Dendritic cell treated with granulocyte-macrophage colony-stimulating factor and Interleukin-4, amounts not matched to agents 40 ng/mL and 50 ng/mL, for 4 days (primary cell): ENCODE results near the gene ATF2.

Experiments used
- H3K27ac Mint-ChIP-seq: one replicate; pipeline ENCODE4 v1.8.0; 2022; ENCODE audit warnings: mild to moderate bottlenecking, mixed read lengths
- H3K27me3 Mint-ChIP-seq: one replicate; pipeline ENCODE4 v1.8.0; 2022; ENCODE audit warnings: mild to moderate bottlenecking, mixed read lengths
- H3K36me3 Mint-ChIP-seq: one replicate; pipeline ENCODE4 v1.8.0; 2022; ENCODE audit warnings: low read depth, mixed read lengths
- H3K4me1 Mint-ChIP-seq: one replicate; pipeline ENCODE4 v1.8.0; 2022; ENCODE audit warnings: low read depth, mixed read lengths
- H3K4me3 Mint-ChIP-seq: one replicate; pipeline ENCODE4 v1.8.0; 2022; ENCODE audit warnings: mild to moderate bottlenecking, moderate library complexity, mixed read lengths
- H3K9me3 Mint-ChIP-seq: one replicate; pipeline ENCODE4 v1.8.0; 2022; ENCODE audit warnings: mixed read lengths
- intact Hi-C: fragments of 100-400 bp; cut with micrococcal nuclease; formaldehyde crosslinking; loops from one replicate; pipeline ENCODE4 v1.15.0; 2022

Gene ATF2

DNA sequence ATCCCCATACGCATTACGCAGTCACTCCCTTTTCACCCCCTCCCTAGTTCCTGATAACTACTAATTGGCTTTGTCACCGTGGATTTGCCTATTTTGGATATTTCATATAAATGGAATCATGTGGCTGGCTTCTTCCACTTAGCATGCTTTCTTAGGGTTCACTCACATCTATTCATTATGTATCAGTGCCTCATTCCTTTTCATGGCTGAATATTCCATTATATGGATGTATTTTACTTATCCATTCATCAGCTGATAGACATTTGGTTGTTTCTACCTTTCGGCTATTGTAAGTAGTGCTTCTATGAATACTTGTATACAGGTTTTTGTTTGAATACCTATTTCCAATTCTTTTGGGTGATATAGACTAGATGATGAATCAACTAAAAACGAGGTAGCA is 8.6 kb upstream of the ATF2 start:
- H3K36me3 Mint-ChIP-seq, result peaks cover 91% of the 10 kb centered on the region

DNA sequence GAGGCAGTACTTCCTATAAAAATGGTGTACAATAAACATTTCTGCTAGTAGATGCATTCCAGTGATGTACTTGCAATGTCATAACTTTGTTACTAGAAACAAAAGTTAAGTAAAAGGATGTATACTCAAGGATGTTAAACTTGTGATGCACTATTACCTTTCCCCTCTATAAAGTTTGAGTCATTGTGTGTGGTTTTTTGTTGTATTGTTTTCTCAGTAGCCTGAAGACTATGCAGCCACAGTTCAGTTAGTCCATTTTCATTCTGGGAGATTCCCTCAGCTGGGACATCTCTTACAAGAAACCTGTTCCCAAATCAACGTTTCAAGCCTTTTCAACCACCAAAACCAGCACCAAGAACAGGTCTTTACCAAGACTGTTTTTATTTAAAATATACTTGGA is 7.9 kb upstream of the ATF2 start:
- no peak overlapping the region for H3K4me3 Mint-ChIP-seq
- peaks cover 17% of the 10 kb centered on the region for H3K4me1 Mint-ChIP-seq
- peaks cover 84% of the 10 kb centered on the region for H3K36me3 Mint-ChIP-seq

More for the DNA sequence above, 8.6 kb upstream of the ATF2 start:
- no peaks in the 10 kb centered on the region for H3K27me3 Mint-ChIP-seq
- intact Hi-C loops, result no loop called here
- no peak overlapping the region for H3K27ac Mint-ChIP-seq
- H3K9me3 Mint-ChIP-seq, result no peaks in the 10 kb centered on the region
- peaks cover 17% of the 10 kb centered on the region for H3K4me1 Mint-ChIP-seq
- no peak overlapping the region for H3K4me3 Mint-ChIP-seq

DNA sequence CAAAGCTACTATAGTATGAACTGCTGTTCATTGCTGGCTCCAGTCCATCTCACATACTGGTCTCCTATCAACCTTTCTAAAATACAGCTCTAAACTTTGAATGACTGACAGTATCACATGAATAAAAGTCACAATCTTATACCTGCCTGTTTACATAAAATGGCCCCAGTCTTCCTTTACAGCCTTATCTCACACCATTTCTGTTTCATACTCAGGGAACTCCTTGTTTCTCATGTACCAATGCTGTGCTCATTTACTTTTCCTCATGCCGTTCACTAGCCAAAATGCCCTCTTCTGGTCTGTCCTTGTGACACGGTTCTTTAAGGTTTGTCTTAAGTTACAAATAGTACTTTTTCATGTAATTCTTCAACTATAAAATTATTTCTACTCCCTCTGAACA is 7.3 kb upstream of the ATF2 start:
- peaks cover 16% of the 10 kb centered on the region for H3K4me1 Mint-ChIP-seq
- H3K36me3 Mint-ChIP-seq, result peaks cover 78% of the 10 kb centered on the region
- intact Hi-C loops, result no loop called here
- no peaks in the 10 kb centered on the region for H3K27me3 Mint-ChIP-seq
- no peaks in the 10 kb centered on the region for H3K9me3 Mint-ChIP-seq
- no peak overlapping the region for H3K4me3 Mint-ChIP-seq
- no peak overlapping the region for H3K27ac Mint-ChIP-seq

More for the DNA sequence above, 7.9 kb upstream of the ATF2 start:
- Mint-ChIP-seq H3K27ac (no peak overlapping the region), H3K9me3 (no peaks in the 10 kb centered on the region), H3K27me3 (no peaks in the 10 kb centered on the region)
- intact Hi-C loops, result no loop called here

DNA sequence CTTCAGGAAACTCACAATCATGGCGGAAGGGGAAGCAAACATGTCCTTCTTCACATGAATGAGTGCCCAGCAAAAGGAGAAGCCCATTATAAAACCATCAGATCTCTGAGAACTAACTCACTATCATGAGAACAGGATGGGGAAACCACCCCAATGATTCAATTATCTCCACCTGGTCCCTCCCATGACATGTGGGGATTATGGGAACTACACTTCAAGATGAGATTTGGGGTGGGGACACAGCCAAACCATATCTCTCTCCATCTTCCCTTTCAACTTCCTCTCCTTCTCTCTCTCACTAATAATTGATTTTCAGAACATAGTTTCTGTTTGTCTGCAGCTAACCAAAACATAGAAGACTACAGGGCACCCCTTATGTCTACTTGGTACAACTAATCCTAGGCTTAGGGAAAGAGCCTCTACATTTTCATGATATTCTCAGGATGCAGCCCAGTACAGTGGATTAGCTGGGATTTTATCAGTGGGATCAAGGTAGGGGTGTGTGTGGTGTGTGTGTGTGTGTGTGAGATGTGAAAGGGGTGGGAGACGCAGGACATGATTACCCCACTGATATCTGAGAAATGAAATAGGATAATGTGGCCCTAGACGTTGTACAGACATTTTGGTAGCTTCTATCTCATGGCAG is 2.8 kb upstream of the ATF2 start:
- no peaks in the 10 kb centered on the region for H3K27me3 Mint-ChIP-seq
- no peak overlapping the region for H3K27ac Mint-ChIP-seq
- intact Hi-C loops, result no loop called here
- H3K4me1 Mint-ChIP-seq, result peaks cover 26% of the 10 kb centered on the region
- no peak overlapping the region for H3K4me3 Mint-ChIP-seq
- no peaks in the 10 kb centered on the region for H3K9me3 Mint-ChIP-seq
- peaks cover 50% of the 10 kb centered on the region for H3K36me3 Mint-ChIP-seq

DNA sequence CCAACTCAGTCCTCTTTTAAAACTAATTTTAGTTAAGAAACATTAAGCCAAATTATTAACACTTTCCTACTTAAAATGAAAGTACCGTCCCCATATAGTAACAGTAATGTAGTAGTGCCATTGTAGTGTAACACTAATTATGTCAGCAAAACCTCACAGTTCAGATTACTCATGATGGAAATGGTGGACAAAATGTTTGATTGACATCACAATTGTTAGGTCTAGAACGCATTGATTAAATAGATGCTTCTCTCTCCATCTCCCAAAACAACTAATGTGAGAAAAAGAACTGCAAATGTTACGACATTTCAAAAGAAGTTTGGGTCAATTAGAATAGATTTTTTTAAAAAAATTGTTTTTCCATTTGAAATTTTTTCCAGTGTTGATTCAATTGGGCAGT is 1.2 kb upstream of the ATF2 start:
- intact Hi-C loops, result loop anchor here (5.0 kb wide), 1 partner anchor 682 kb away; the partner anchor contains the start of gene GPR155
- Mint-ChIP-seq H3K27me3 (no peaks in the 10 kb centered on the region), H3K27ac (no peak overlapping the region), H3K4me1 (peaks cover 26% of the 10 kb centered on the region), H3K36me3 (peaks cover 35% of the 10 kb centered on the region), H3K9me3 (no peaks in the 10 kb centered on the region), H3K4me3 (no peak overlapping the region)

DNA sequence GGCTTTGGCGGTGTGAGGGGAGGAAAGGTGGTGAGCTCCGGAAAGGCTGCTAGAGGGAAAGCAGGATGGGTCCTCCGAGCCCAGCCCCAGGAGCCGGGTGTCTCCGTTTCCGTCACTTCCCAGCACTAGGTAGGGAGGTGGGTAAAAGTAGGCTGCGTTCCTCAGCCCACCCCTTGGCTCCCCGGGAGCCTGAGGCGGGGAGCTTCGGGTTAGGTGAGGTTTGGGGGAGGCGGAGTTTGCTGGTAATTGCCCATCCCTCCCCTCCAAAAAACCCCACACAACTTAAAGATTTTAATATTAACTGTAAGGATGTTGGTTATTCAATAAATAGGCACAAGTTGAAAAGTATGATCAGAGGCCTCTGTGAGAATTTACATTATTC is 552 bp upstream of the ATF2 start:
- Mint-ChIP-seq H3K27me3 (no peaks in the 10 kb centered on the region), H3K4me1 (peaks cover 26% of the 10 kb centered on the region), H3K9me3 (no peaks in the 10 kb centered on the region), H3K27ac (peak overlapping the region; percentile 95), H3K4me3 (peak overlapping the region; percentile 98), H3K36me3 (peaks cover 33% of the 10 kb centered on the region)
- intact Hi-C loops, result loop anchor here (1.0 to 5.0 kb wide), 2 partner anchors 13 to 681 kb away; partner anchors contain the start of genes ATP5MC3 and GPR155

DNA sequence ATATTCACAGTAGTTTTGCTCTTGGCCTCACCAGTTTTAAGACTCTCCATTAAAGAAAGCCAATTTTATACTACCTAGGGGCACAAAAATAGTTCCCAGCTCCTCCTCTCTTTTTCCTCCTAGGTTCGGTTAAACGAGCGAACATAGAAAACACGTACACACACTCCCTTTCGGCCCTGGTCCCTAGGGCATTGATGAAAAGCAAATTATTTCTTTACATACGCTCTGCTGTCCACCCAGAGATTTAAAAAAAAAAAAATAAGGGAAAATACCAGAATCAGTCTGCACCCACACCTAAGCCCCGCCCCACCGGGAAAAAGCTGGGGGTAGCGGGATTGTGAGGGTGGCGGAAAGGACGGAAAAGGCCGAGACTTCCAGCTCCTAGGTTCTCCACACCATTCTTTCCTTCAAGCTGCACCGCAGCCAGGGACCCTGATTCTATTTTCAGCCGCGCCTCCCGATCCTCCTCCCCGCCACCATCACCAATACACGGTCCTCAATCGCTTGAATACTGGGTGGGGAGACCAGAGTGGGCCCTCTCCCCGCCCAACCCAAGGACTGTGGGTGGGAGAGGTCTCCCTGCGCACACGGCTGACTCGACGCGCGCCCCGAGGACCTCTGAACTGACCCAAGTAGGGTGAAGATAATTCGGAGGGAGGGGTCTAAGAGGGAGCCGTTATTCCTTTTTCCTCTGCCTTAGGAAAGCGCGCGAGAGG is 769 bp downstream of the ATF2 start:
- no peaks in the 10 kb centered on the region for H3K9me3 Mint-ChIP-seq
- peak overlapping the region; percentile 95 for H3K27ac Mint-ChIP-seq
- no peaks in the 10 kb centered on the region for H3K27me3 Mint-ChIP-seq
- H3K4me1 Mint-ChIP-seq, result peaks cover 19% of the 10 kb centered on the region
- peaks cover 20% of the 10 kb centered on the region for H3K36me3 Mint-ChIP-seq
- intact Hi-C loops, result loop anchor here (5.0 kb wide), 1 partner anchor 680 kb away; the partner anchor contains the start of gene GPR155
- peak overlapping the region; percentile 98 for H3K4me3 Mint-ChIP-seq

DNA sequence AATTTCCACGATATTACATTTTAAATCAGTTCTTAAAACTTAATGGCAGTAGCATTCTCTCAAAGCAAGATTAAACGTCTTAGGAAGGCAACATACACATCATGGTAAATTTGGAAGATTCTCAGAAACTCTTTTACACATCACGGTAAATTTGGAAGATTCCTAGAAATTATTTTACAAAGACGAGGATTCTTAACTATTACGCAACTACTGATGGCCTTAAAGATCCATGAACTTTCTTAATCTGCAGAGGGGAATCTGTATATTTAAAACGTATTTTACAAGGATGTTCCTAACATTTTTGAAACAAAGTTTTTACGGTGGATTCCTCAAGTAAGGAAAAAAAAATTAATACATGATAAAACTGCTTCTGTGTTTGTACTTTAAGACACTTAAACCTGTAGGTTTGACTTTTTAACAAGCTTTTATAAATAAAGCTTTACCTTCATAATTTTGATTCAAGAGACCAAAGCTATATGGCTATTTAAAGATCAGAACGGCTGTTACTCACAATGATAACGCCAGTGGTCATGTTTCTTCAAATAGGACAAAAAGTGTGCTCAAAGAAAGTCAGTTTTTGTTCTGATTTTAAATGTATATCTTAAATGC is 1.7 kb downstream of the ATF2 start:
- no peaks in the 10 kb centered on the region for H3K27me3 Mint-ChIP-seq
- H3K4me1 Mint-ChIP-seq, result peaks cover 19% of the 10 kb centered on the region
- no peak overlapping the region for H3K27ac Mint-ChIP-seq
- intact Hi-C loops, result loop anchor here (5.0 kb wide), 1 partner anchor 679 kb away; the partner anchor contains the start of gene GPR155
- no peak overlapping the region for H3K4me3 Mint-ChIP-seq
- H3K9me3 Mint-ChIP-seq, result no peaks in the 10 kb centered on the region
- peaks cover 16% of the 10 kb centered on the region for H3K36me3 Mint-ChIP-seq

DNA sequence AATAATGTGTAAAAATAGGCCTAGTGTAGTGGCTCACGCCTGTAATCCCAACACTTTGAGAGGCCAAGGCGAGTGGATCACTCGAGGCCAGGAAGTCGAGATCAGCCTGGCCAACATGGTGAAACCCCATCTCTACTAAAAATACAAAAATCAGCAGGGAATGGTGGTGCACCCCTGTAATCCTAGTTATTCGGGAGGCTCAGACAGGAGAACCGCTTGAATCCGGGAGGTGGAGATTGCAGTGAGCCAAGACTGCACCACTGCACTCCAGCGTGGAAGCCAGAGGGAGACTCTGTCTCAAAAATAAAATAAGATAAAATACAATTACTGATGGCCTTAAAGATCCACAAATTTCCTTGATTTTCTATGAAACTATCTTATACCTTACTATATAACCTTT is 3.8 kb downstream of the ATF2 start:
- H3K4me3 Mint-ChIP-seq, result no peak overlapping the region
- no peaks in the 10 kb centered on the region for H3K27me3 Mint-ChIP-seq
- peak overlapping the region; percentile 51 for H3K27ac Mint-ChIP-seq
- H3K36me3 Mint-ChIP-seq, result peaks cover 23% of the 10 kb centered on the region
- intact Hi-C loops, result no loop called here
- peaks cover 13% of the 10 kb centered on the region for H3K4me1 Mint-ChIP-seq
- no peaks in the 10 kb centered on the region for H3K9me3 Mint-ChIP-seq

DNA sequence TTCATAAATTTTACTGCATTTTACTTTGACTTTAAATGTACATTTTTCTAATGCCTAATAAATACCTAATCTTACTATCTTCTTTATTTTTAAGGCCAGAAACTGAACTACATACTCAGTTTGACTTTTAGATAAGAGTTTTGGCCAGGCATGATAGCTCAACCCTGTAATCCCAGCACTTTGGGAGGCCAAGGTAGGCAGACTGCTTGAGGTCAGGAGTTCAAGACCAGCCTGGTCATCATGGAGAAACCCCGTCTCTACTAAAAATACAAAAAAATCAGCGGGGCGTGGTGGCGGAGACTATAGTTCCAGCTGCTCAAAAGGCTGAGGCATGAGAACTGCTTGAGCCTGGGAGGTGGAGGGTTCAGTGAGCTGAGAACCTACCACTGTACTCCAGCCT is 9.1 kb downstream of the ATF2 start:
- peaks cover 6% of the 10 kb centered on the region for H3K36me3 Mint-ChIP-seq
- peaks cover 13% of the 10 kb centered on the region for H3K4me1 Mint-ChIP-seq
- intact Hi-C loops, result no loop called here
- H3K27me3 Mint-ChIP-seq, result no peaks in the 10 kb centered on the region
- H3K4me3 Mint-ChIP-seq, result no peak overlapping the region
- H3K9me3 Mint-ChIP-seq, result no peaks in the 10 kb centered on the region
- H3K27ac Mint-ChIP-seq, result no peak overlapping the region

DNA sequence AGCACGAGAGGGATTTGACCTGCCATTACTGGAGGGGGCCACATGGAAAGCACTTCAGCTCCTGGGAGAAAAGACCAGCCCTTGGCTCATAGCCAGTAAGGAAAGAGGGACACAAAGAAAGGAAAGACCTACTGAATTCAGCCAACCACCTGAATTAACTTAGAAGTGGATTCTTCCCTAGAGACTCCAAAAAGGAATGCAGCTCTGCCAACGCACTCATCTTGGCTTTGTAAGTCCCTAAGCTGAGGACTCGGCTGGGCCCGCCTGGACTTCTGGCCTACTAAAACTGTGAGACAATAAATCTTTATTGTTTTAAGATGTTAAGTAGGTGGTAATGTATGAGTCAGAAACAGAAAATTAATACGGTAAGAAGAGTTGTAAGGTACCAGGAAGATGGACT is 11.5 kb downstream of the ATF2 start:
- H3K9me3 Mint-ChIP-seq, result no peaks in the 10 kb centered on the region
- peaks cover 6% of the 10 kb centered on the region for H3K36me3 Mint-ChIP-seq
- H3K4me1 Mint-ChIP-seq, result peaks cover 13% of the 10 kb centered on the region
- H3K4me3 Mint-ChIP-seq, result no peak overlapping the region
- no peak overlapping the region for H3K27ac Mint-ChIP-seq
- intact Hi-C loops, result no loop called here
- H3K27me3 Mint-ChIP-seq, result no peaks in the 10 kb centered on the region

DNA sequence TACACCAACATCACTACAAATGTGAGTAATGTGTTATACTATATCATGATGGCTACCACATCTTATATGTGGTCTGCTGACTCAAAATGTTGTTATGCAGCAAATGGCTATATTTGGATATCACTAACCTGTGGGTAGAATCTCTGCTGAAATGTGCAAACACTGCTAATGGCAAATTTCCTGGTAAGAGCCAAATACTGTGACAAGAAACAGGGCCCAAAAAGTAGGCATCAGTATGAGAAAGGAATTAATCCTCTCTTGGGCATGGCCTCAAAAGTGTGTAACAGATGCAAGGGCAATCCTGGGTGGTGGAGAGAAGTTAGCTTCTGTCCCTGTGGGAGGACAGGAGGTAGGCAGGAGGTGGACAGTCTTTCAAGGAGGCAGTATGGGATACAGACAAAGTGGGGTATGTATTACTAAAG is 13.3 kb downstream of the ATF2 start:
- no peak overlapping the region for H3K4me3 Mint-ChIP-seq
- H3K36me3 Mint-ChIP-seq, result peaks cover 4% of the 10 kb centered on the region
- H3K4me1 Mint-ChIP-seq, result peaks cover 11% of the 10 kb centered on the region
- intact Hi-C loops, result no loop called here
- H3K27me3 Mint-ChIP-seq, result no peaks in the 10 kb centered on the region
- no peaks in the 10 kb centered on the region for H3K9me3 Mint-ChIP-seq
- no peak overlapping the region for H3K27ac Mint-ChIP-seq

DNA sequence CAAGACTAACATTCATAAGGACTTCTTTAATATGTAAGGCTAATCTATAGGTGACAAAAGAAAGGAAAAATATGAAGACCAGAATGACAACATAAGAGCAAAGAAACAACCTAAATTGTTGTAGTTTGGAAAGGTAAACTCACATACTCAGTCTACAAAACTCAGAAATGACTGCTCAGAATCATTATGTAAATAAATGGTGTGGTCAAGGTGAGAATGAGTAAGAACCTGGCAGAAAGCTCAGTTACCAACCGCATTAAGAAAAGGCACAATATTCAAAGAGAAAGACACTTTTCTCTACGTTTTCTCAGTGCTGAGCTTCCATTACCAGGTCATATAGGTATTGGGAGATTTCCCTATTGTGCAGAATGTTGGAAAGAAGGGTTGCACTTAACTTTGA is 15.8 kb downstream of the ATF2 start:
- Mint-ChIP-seq H3K9me3 (no peaks in the 10 kb centered on the region), H3K36me3 (peaks cover 17% of the 10 kb centered on the region), H3K27me3 (no peaks in the 10 kb centered on the region), H3K4me1 (peaks cover 16% of the 10 kb centered on the region), H3K27ac (no peak overlapping the region), H3K4me3 (no peak overlapping the region)
- intact Hi-C loops, result no loop called here

DNA sequence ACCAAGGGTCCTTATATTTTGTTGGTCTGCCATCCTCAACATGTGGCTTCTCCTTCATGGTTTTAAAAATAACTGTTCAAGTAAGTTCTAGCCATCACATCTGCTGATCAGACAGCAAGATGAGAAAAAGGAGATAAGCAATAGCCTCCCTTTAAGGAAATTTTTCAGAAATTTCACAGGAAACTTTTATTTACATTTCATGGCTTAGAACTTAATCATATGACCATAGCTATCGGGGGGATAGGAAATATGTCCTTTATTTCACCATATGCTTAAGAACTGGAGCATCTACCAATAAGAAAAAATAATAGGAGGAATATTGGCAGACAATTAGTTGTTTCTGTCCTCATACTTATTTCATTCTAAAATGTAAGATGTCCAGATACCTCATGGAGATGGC is 16.2 kb downstream of the ATF2 start:
- H3K36me3 Mint-ChIP-seq, result peaks cover 17% of the 10 kb centered on the region
- H3K27me3 Mint-ChIP-seq, result no peaks in the 10 kb centered on the region
- peaks cover 16% of the 10 kb centered on the region for H3K4me1 Mint-ChIP-seq
- H3K27ac Mint-ChIP-seq, result no peak overlapping the region
- intact Hi-C loops, result no loop called here
- H3K9me3 Mint-ChIP-seq, result no peaks in the 10 kb centered on the region
- H3K4me3 Mint-ChIP-seq, result no peak overlapping the region
